HUES6 (cell line): Measurements from ENCODE around the gene GTPBP6.

Experiments used
- H3K27ac ChIP-seq: 2 replicates; pipeline ENCODE4 v1.7.0; 2013; ENCODE audit warnings: low read depth, mild to moderate bottlenecking, low read length, inconsistent platforms
- H3K27me3 ChIP-seq: 2 replicates; pipeline ENCODE4 v1.6.1; 2013; ENCODE audit warnings: low read length; ENCODE audit not compliant: control insufficient read depth, insufficient read depth
- H3K36me3 ChIP-seq: 2 replicates; pipeline ENCODE4 v1.6.1; 2013; ENCODE audit warnings: low read length; ENCODE audit not compliant: control insufficient read depth, insufficient read depth
- H3K4me1 ChIP-seq: 2 replicates; pipeline ENCODE4 v1.6.1; 2013; ENCODE audit warnings: low read length; ENCODE audit not compliant: control insufficient read depth, insufficient read depth
- H3K4me3 ChIP-seq: 2 replicates; pipeline ENCODE4 v1.5.1; 2013; ENCODE audit warnings: low read depth, low read length
- H3K9ac ChIP-seq: one replicate; pipeline ENCODE4 v1.6.1; 2013; ENCODE audit warnings: mild to moderate bottlenecking, low read length
- H3K9me3 ChIP-seq: 2 replicates; pipeline ENCODE4 v1.6.1; 2013; ENCODE audit warnings: low read depth, low read length; ENCODE audit not compliant: control insufficient read depth, insufficient read depth

GTPBP6 gene

DNA sequence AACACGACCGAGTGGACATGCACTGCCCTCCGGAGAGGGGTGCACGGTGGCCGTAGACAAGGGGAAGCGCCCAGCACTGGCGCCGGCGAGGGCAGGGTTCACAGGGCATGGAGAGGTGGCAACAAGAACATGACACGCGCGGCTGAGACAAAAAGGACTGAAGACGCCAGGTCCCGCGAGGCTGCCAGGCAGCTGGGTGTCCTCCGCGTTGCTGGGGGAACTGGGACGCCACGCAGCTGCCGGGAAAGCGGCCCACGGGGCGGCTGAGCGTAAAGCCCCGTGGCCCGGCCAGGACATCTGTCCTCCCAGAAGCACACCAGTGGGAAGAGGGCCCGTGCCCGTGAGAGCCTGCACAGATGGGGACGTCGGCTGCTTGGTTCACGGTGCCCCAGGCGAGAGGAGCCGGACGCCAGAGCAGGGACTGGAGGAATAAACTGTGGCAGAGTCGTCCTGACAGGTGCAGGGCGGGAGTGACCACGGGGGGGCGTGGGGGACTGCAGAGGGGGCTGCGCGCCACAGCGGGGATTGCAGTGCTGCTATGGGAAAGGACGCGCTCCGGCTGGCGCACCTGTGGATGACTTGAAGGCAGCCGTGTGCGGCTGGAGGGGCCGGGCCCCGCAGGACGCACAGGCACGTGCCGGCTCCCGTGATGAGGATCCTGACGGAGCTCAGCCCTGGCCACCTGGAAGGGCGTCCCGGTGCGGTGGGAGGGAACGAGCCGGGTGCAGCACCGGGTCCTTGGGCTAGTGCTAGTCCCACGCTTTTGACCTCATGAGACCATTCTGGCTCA is 32.1 kb upstream of the GTPBP6 start:
- Histone ChIP-seq H3K27ac (no peak overlapping the region), H3K36me3 (peaks cover 37% of the 10 kb centered on the region), H3K27me3 (no peaks in the 10 kb centered on the region), H3K9me3 (no peaks in the 10 kb centered on the region), H3K4me3 (no peak overlapping the region), H3K9ac (no peak overlapping the region), H3K4me1 (no peaks in the 10 kb centered on the region)

DNA sequence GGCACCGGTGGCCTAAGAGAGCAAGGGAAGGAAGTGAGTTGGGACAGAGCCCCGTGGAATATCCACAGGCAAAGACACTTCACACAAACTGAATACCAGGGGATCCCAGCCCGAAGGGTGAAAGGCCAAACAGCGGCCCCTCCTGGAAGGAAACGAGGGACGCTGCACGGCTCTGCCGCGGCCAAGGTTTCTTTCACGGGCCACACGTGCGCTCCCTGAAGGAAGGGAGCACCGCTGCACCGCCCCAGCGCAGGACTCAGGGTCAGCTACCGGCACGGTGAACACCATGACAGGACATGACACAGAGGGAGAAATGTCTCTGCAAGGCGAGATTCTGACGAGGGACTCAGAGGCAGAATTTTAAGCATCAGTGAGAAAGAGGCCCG is 31.5 kb upstream of the GTPBP6 start:
- Histone ChIP-seq H3K4me3 (no peak overlapping the region), H3K27ac (no peak overlapping the region), H3K36me3 (peaks cover 35% of the 10 kb centered on the region), H3K27me3 (no peaks in the 10 kb centered on the region), H3K4me1 (no peaks in the 10 kb centered on the region), H3K9ac (no peak overlapping the region), H3K9me3 (no peaks in the 10 kb centered on the region)

DNA sequence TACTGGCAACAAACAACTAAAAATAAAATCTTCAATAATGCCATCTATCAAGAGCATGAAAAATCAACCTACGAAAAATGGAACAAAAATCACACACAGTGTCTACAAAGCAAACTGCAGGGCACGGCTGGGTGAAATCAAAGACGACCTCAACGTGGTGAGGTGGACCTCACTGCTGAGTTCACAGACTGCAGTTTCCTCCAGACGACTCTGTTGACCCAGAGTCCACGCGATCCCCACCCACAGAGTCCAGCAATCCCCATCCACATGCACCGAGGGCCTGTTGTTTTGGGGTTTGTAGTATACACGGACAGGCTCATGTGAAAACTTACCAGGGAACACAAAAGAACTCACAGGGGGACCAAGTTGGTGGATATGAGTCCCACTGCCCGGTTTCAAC is 31.1 kb upstream of the GTPBP6 start:
- Histone ChIP-seq H3K36me3 (peaks cover 39% of the 10 kb centered on the region), H3K4me1 (no peaks in the 10 kb centered on the region), H3K4me3 (no peak overlapping the region), H3K27ac (no peak overlapping the region), H3K9ac (no peak overlapping the region), H3K27me3 (no peaks in the 10 kb centered on the region), H3K9me3 (no peaks in the 10 kb centered on the region)

DNA sequence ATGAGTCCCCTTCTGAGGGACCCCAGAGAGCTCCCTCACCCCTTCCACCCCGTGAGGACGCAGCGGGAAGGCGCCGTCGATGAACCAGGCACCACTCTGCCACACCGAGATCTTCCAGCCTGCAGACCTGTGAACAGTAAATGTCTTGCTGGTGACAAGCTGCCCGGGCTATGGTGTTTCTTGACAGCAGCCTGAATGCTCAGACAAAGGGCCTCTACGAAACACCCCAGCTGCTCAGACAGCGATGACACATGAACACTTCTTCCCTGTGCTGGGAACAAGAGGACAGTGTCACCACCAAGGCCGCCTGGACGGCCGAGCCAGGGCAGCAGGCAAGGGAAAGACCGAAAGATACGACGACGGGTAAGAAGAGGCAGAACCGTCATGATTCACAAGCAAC is 30.6 kb upstream of the GTPBP6 start:
- Histone ChIP-seq H3K27me3 (no peaks in the 10 kb centered on the region), H3K27ac (no peak overlapping the region), H3K36me3 (peaks cover 44% of the 10 kb centered on the region), H3K9ac (no peak overlapping the region), H3K4me1 (no peaks in the 10 kb centered on the region), H3K9me3 (no peaks in the 10 kb centered on the region), H3K4me3 (no peak overlapping the region)

DNA sequence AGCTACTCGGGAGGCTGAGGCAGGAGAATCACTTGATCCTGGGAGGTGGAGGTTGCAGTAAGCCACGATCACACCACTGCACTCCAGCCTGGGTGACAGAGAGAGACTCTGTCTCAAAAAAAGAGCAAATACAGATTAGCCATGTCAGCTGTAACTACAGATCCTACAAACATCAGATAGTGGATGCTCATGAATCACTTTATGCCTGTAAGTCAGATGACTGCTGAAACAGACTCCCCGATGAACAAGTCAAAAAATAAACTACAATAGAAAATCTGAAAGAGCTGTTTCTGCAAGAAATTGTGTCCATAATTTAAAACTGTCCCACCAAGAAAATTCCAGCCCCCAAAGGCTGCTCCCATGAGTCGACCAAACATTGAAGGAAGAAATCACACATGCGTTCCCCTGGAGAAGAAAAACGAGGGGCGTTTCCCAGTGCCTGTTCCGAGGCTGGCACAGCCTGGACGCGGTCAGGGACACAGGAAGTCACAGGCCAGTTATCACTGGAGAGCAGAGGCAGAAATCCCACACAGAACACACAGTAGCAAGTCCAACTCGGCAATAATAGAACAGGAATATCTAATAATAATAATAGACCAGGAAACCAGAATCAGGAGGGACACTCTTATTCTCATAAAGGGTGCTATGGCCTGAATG is 30.0 kb upstream of the GTPBP6 start:
- Histone ChIP-seq H3K9ac (no peak overlapping the region), H3K4me3 (no peak overlapping the region), H3K9me3 (no peaks in the 10 kb centered on the region), H3K36me3 (peaks cover 47% of the 10 kb centered on the region), H3K27ac (no peak overlapping the region), H3K27me3 (no peaks in the 10 kb centered on the region), H3K4me1 (no peaks in the 10 kb centered on the region)

DNA sequence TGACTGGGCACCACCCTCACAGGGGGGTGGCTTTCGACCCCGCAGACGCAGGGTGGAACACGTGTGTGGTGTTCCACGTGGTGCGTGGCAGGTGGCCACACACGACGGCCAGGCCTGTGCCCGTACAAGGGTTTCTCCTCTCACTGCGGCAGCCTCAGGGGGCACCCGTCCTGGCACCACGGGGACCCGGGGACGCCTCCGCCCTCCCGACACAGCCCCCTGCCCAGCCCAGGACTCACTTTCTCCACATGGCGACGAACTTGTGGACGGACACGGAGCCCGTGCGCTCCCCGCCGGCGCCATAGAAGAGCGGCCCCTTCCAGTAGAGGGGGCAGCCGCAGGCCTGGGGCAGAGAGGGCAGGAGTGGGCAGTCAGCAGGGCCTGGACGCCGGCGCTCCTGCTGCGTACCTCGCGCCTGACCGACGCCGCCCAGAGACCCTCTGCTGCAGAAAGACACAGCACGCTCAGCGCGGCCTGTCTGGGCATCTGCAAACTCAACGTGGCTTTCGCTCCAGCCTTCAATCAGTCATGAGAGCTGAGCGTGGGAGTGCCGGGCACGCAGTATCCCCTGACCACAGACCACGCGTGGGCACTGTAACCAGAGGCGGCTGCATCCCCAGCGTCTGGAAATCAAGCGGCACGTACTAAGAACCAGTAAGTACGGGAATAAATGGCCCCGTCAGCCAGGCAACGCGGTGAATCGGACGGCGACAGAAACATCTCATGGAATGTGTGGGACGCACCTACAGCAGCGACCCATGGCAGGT is 28.9 kb upstream of the GTPBP6 start:
- Histone ChIP-seq H3K27ac (no peak overlapping the region), H3K4me3 (no peak overlapping the region), H3K4me1 (no peaks in the 10 kb centered on the region), H3K9ac (no peak overlapping the region), H3K27me3 (no peaks in the 10 kb centered on the region), H3K36me3 (peaks cover 43% of the 10 kb centered on the region), H3K9me3 (no peaks in the 10 kb centered on the region)

DNA sequence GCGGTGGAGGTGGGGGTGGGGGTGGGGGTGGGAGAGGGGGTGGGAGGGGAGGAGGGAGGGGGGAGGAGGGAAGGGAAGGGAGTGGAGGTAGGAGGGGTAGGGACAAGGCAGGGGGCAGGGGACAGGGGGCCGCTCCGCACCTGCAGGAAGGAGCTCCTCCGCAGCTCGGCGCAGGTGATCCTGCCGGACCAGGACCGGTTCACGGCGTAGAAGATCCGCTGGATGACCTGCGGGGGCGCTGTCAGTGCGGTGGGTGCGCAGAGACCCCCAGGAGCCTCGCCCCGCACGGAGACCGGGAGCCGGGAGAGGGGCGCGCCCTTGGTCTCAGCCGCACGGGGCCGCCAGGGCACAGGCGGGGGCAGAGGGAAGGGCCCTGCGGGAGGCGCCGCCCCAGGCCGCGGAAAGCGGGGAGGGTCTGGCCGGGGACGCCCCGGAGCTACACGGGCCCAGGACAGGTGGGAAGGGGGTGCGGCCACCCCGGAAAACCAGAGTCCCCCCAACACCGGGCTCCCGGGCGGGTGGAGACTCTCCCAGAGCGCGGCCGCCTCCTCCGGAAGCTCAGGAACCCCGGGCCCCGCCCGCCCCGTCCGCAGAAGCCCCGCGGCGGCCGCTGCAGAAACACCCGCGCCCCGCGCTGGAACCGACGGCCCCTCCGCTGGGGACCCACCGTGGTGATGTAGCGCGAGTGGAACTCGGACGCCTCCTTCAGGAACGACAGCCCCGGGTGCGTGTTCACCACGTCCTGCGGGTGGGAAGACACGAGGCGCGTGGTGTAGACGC is 27.6 kb upstream of the GTPBP6 start:
- Histone ChIP-seq H3K4me3 (no peak overlapping the region), H3K9ac (no peak overlapping the region), H3K4me1 (no peaks in the 10 kb centered on the region), H3K27me3 (no peaks in the 10 kb centered on the region), H3K27ac (no peak overlapping the region), H3K9me3 (no peaks in the 10 kb centered on the region), H3K36me3 (peaks cover 42% of the 10 kb centered on the region)

DNA sequence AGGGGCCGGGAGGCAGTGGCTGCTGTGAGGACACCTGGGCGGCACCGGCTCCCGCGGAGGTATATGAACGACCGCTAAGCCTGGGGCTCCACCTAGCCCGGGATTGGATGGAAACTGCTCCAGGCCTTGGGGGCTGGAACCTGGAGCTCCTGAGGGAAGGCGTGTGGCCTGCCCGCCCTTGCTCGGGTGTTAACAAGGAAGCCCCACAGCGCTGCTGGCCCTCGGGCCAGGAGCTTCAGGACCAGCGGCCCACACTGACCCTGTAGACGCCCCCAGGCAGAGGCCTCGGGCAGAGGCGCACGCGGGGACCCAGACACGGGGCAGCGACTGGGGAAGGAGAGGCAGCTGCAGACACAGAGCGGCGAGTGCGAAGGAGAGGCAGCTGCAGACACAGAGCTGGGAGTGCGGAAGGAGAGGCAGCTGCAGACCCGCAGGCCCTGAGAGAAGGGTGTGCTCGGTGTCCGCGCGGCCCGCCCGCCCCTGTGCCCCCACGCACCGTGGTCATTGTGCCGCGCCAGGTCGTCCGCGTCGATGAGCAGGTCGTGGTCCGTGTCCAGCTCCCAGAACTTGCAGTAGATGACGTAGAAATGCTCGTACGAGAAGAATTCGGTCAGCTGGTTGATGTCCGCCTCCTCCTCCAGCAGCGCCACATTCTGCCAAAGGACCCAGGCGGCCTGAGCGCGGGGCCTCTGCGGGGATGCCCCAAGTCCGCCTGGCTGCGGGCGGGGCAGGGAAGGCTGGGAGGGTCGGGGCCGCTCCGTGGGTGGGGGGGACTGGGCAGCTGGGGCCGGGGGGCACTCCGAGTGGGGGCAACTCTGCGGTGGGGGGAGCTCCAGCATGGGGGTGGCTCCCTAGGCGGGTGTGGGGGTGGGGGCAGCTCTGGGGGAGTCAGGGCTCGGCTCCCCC is 26.7 kb upstream of the GTPBP6 start:
- no peak overlapping the region for H3K9ac ChIP-seq
- H3K36me3 ChIP-seq: peaks cover 44% of the 10 kb centered on the region
- H3K27ac ChIP-seq: no peak overlapping the region
- 0 out of 2 replicates have a peak, but pooled peaks cover 2% of the 10 kb centered on the region for H3K9me3 ChIP-seq
- no peak overlapping the region for H3K4me3 ChIP-seq
- no peaks in the 10 kb centered on the region for H3K4me1 ChIP-seq
- no peaks in the 10 kb centered on the region for H3K27me3 ChIP-seq

DNA sequence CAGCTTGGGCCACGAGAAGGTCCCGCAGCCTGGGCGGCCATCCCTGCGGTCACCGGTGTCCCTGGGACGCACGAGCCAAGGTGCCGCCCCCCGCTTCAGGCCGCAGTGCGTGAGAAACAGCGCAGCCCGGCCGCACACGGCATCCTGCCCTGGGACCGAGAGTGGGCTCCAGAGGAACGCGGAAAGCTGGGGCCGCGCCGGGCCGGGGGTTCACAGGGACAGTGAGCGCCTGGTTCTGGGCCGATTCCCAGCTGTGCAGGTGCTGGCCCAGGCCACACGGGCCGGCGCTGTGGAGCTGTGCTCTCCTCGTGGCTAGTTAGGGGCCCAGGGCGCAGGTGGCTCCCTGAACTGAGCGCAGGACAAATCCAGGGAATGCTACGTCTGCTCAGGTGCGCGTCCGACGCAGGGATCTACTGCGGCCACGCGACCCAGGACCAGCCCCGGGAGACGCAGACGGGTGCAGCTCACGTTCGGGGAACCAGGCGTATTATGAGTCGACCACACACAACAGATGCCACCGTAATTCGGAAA is 25.8 kb upstream of the GTPBP6 start:
- Histone ChIP-seq H3K27me3 (no peaks in the 10 kb centered on the region), H3K9me3 (0 out of 2 replicates have a peak, but pooled peaks cover 2% of the 10 kb centered on the region), H3K27ac (no peak overlapping the region), H3K4me1 (no peaks in the 10 kb centered on the region), H3K9ac (no peak overlapping the region), H3K36me3 (peaks cover 42% of the 10 kb centered on the region), H3K4me3 (no peak overlapping the region)
